NCI-H1092 treated with DMSO at 0.1 percent for 48 hours (cell line): ENCODE data around the gene SLCO6A1.
A peak's percentile ranks its signal among the peaks of the same experiment; 100 is the strongest.

ENCODE experiments used
- DNase-seq: peaks from one replicate; lab custom pipeline; 2025; lab: John Stamatoyannopoulos, UW

SLCO6A1 gene

GRCh38 chr5:102453716-102454115, 45.1 kb downstream of the SLCO6A1 start:
- no peak for DNase-seq

- no peak for DNase-seq
Measured at GRCh38 chr5:102451082-102451481, 47.7 kb downstream of the SLCO6A1 start.

- no peak for DNase-seq
Measured at GRCh38 chr5:102450313-102450990, 48.3 kb downstream of the SLCO6A1 start.

GRCh38 chr5:102433473-102433872, 65.3 kb downstream of the SLCO6A1 start:
- DNase-seq: no peak

GRCh38 chr5:102421647-102422046, 77.2 kb downstream of the SLCO6A1 start:
- no peak for DNase-seq

GRCh38 chr5:102418531-102418930, 80.3 kb downstream of the SLCO6A1 start:
- DNase-seq: no peak

GRCh38 chr5:102414448-102414847, 84.4 kb downstream of the SLCO6A1 start:
- DNase-seq: no peak

- no peak for DNase-seq
Measured at GRCh38 chr5:102388235-102388634, 110.6 kb downstream of the SLCO6A1 start.

GRCh38 chr5:102385365-102385764, 113.4 kb downstream of the SLCO6A1 start:
- DNase-seq: no peak

GRCh38 chr5:102380174-102380573, 118.6 kb downstream of the SLCO6A1 start:
- DNase-seq: no peak

GRCh38 chr5:102375876-102376275, 122.9 kb downstream of the SLCO6A1 start:
- no peak for DNase-seq

- DNase-seq: no peak
Measured at GRCh38 chr5:102375272-102375671, 123.5 kb downstream of the SLCO6A1 start.

- DNase-seq: no peak
Measured at GRCh38 chr5:102368392-102368791, 130.4 kb downstream of the SLCO6A1 start.

GRCh38 chr5:102341681-102342288, 157.0 kb downstream of the SLCO6A1 start:
- peak; percentile 74 for DNase-seq

GRCh38 chr5:102324714-102325113, 174.1 kb downstream of the SLCO6A1 start:
- DNase-seq: no peak
